ENCODE results near the gene ZCCHC2.

Gene ZCCHC2

DNA sequence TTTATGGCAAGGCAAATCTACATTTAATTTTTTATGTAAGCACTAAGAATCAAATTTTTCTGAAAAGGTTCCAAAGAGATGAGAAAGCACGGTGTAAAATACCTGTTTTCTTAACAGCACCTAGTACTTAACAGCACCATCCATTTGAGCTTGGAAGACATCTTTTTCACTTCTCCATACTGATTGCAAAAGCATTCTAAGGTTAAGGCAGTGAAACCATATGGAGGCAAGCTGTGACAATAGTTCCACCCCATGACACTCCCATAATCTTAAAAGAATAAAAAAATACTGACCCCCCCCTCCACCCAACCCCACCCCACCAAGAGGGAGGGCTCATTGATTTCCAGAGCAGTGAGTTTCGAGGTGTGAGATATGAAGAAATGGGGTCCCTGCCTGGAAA, 60.6 kb downstream of the ZCCHC2 start:
- no peak for DNase-seq

DNA sequence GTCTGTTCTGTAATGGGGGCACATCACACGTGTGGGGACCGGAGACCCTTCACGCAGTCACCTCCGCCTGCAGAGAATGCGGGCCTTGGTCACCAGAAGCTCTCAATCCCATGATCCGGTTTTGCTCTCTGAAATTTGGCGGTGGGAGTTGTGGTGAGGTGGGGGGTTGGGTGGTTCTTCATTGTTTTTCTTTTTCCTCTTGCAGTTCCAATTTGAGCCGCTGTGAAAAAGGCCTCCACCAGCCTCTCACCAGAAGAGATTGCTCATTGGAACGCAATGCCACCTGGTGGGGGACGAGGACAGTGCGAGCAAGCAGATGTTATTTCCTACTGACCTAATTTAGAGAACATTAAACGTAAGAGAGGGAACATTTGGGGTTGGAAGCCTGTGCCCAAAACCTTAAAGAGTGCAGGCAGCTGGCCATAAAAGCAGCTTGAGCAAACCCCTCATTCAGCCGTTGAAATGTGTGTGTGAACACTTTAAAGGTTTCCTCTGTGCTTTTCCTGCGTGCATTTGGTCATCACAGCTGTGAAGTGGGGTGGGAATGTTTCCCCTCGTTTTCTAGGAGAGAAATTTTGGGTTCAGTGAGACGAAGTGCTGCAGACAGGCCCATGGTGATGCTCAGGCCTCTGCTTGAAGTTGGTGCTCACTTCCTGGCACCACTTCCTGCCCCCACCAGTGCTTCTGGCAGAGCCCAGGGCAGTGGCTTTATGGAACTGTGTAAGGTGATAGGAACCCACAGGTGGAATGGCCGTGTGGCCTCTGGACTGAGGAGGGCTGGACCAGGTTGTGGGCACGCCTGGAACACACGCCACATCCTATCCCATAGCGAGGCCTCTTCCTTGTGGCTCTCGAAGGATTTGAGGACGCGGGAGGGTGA, 61.7 kb downstream of the ZCCHC2 start:
- peak; percentile 79 for DNase-seq

DNA sequence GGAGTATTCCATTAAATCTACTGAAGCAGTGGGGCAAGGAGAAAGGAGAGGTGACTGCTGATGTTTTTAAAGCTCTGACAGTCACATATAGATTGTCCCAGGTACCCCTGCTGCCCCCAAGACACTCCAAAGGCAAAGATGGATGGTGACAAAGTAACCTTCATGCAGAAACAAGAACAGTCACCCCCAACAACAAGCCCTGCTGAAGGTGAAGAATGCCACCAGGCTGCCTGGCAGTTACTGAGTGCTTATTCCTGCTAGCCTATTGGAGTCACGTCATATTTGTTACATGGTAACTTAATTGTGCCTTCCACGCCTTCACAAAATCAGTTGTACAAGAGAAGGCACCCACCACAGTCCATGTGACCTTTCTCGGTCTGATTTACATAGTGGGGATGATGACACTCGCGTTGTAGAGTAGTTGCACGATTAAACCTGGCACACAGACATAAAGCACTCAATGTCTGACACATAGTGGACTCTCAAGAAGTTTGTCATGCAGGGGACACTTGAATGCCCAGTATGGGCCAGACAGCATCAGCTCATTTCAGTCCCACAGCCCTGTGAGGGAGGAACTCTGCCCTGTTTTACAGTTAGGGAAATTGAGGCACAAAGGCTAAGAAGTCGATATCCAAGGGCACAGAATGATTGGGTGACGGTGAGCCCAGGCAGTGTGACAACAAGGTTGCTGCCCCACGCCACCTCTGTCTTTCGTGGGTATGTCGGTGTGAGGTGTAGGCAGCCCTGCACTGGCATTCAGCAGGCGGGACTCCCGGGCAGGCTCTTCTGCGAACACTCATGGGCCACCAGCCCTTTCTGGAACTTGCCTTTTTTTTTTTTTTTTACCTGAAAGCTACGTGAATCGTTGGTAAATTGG, 62.7 kb downstream of the ZCCHC2 start:
- no peak for DNase-seq

DNA sequence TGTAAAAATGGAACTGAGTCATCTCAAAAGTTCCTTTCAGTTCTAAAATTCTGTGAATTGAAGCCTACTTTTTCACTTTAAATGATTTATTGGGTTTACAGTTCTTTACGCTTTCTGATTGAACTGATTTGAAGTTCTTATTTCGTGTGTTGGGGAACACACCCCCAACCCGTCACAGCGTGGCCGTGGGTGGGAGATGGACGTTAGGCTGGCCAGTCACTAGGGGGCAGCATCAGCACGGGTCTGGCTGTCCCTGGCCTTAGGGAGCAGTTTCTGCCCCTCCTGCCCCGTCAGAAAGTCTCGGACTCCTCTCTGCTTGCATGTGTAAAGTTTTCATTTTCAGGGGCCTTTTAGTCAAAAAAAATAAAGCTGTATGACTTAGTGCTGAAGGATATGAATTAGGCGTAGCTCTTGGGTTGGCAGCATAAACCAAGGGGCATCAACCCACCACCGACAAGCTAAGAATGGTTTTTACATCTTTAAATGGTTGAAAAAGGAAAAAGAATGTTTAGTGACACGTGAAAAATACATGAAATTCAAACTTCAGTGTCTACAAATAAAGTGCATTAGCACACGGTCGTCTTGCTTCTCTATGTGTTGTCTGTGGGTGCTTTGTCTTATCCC, 63.4 kb downstream of the ZCCHC2 start:
- peak; percentile 55 for DNase-seq

DNA sequence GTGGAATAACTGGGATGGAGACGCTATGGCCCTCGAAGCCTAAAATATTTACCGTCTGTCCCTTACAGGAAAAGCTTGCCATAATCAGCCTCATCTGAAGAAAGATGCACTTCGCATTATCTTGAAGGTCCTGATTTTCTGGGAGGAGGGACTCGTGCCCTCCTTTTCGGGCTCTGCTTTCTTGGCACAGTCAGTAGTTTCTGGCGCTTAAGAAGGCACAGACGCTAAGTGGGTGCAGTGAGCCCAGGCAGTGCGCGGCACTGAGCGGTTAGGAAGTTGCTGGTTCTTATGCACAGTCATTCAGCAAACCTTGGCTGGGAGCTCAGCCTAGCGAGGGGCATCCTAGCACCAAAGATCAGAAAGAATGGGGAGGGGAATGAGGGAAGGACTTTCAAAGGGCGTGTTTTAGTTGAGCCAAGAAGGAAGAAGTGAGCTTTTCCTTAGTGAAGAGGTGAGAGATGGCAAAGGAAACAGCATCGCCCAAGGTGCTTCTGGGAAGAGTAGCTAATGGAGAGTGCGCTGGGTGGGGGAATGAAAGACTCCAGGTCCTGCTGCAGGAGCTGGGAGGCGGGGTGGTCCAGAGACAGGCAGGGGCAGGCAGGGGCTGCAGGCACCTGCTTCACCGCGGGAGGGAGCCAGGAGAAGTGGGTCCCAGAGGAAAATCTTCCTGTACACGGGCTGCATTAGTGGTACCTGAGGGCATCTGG, 64.1 kb downstream of the ZCCHC2 start:
- DNase-seq: no peak

DNA sequence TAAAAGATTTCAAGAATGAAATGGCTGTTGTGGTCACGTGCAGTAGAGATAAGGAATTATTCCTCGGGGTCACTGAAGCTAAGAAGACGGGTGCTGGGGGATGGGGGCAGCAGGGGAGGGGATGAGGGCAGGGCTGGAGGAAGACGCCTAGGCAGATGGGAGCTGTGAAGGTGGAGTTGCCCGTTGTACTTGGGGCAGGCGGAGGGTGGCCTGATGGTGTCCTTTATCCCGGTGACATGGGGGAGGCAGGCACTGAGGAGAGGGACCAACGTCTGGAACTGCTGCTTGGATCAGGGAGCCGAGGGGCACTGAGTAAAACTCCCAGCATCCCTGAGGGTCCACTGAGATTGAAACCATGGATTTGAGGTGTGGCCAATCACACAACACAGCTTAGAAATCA, 64.9 kb downstream of the ZCCHC2 start:
- DNase-seq: no peak

DNA sequence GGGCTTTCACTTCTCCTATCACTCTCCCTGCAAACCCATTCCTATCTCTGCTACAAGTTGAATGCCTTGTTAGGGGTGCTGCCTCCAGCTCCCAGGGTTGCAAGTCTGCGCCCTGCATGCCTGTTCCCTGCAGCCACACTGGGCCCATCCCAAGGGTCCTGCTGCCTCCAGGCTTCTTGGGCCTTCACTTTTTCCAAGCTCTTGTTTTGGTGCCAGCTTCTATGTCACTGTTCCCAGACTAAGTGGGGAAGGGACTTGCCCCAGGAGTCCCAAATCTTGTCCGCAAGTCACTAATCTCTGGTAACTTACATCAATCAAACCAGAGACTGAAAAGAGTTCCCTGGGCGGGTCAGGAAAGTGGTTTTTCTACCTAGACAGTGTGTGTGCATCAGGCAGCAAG, 65.4 kb downstream of the ZCCHC2 start:
- DNase-seq: no peak

DNA sequence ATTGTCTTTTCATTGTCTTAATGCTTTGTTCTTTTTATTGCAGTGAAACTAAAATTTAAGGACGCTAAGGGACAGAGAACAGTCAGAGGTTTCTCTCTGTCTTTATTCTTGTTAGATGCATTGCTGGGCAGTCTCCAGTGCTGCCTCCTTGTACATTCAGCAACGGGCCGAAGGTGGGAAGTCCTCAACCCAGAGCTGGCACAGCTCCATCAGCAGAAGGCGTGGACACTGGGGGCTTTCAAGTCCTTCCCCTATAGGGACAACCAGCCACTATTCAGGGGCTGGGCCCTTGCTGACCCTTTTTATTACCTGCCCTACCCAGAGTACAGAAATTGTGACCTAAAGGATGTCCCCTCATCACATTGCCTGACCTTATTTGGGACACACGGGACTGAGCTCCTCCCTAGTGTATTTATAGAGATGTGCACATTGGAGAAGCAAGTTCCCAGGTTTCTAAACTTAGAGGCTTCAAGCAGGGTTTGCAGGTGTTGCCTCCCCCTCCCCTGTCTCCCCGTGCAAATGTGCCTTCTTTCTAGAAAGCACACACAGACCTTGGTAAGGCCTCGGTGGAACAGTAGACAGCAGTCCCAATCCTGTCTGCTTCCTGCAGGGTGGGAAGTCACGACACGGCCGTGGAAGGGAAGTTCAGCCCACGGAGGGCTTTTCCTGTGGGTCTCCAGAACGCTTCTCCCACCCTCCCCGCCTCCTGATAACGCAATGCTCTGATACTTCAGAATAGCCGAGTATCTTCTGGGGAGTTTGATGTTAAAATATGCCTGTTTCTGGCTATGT, 68.2 kb downstream of the ZCCHC2 start:
- DNase-seq: no peak

DNA sequence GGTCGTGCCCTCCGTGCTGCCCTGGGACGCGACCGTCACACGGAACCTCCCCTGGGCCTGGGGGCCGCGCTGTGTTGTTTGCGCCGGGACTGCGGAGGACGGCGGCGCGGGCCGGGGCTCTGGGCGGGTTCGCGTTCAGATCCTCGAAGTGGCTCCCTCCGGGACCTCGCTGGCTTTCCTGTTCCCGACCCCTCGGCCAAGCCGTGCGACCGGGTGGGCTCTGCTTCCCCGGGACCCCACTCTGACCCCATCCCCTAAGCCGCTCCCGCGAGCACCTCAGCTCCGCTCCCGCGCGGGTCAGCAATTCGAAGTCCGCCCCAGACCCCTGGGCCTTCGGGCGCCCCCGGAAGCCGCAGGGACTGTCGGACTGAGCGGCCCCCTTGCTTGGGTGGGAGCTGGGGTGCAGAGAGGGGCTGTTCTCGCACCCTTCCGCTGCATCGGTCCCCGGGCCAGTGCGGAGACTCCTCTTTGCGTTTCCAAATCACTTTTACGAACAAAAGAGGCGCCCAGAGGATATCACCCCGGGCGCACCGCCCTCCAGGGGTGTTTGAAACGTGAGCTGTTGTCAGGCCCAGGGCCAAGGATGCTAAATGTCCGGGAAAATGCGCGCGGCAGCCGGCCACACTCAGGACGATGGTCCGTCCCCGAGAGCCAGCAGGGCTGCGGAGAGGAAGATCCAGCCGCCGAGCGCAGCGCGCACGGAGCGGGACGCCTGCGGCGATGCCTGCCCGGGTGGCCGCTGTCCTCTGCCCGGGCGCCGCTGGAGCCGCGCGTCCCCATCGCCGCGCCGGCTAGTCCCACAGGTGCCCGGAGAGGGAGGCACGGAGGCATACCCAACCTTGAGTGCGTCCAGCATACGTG, 73.5 kb downstream of the ZCCHC2 start:
- DNase-seq: no peak

DNA sequence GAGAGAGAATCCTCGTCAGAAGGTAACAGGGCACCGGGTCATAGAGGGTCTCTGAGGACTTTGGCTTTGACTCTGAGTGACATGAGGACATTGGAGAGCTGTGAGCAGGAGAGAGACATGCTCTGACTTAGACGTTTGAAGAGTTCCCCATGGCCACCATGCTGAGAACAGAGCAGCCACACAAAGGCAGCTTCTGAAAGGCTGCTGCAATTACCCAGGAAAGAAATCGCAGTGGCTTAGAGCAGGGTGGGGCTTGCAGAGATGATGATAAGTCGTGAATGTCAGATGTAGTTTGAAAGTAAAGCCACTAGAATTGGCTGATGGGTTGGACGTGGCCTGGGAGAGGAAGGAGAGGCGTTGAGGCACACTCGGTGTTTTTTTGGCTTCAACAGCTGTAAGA, 79.0 kb downstream of the ZCCHC2 start:
- DNase-seq: no peak

DNA sequence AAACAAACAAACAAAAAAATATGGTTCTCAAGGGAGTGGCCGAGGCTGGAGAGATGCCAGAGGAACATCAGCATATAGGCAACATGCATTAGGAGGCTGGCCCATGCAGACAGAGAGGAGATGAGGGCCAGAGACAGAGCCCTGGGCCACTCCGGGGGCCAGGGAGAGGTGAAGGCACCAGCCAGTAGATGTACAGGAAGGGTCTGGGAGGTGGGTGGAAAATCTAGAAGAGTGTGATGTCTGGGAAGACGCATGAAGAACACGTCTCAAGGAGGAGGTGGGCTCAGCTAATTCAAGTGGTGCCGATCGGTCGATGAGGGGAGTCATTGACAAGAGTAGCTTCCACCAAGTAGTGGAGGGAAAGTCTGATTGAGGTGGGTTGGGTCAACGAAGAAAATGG, 79.9 kb downstream of the ZCCHC2 start:
- DNase-seq: no peak

DNA sequence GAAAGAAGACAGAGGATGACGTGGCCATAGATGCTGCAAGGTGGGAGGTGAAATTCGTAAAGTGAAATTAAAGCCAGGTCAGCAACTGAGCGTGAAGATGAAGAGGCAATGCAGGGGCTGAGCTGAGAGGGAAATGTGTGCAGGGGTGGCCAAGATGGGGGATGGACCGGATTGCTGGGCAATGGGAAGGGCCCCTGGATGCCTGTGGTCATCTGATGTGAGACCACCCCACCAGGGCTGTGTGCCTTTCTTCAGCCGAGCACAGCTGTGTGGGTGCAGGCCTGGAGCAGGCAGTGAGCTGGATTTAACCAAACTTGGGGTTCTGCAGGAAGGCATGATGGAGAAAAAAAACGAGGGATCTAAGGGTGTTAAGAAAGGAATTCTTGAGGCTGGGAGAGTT, 80.4 kb downstream of the ZCCHC2 start:
- no peak for DNase-seq

DNA sequence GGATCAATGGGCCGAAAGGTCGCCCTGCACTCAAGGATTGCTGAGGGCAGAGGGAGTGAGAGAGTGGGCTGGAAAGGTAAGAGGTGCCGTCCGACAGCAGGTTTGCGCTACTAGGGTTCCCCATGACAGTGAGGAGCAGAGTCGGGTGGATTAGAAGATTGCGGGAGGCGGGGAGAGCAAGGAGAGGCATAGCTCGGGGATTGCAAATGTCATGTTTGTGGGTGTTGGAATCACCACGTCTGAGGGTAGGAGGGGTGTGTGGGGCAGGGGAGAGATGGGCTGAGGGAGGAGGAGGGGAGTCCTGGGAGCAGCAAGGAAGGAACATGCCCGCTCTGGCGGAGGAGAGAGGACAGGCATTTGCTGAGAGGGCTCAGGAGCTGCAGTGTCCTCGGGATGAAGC, 81.2 kb downstream of the ZCCHC2 start:
- DNase-seq: no peak

DNA sequence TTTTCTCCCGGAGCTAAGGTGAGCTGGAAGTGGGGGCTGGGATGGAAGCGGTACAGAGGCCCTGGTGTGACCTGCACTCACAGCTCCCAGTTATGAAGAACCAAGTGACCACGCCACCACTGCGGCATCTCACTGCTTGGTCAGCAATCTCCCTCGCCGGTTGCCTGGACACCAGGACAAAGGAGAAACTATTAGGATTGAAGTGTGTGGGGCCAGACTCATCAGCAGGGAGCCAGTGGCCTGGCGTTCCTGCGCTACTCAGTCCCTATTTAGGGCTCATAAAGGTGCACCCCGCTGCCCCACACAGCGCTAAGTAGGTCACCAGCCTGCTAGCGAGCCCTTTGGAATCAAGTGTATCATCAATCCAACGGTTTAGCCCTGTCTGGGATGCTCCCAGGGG, 82.9 kb downstream of the ZCCHC2 start:
- no peak for DNase-seq

DNA sequence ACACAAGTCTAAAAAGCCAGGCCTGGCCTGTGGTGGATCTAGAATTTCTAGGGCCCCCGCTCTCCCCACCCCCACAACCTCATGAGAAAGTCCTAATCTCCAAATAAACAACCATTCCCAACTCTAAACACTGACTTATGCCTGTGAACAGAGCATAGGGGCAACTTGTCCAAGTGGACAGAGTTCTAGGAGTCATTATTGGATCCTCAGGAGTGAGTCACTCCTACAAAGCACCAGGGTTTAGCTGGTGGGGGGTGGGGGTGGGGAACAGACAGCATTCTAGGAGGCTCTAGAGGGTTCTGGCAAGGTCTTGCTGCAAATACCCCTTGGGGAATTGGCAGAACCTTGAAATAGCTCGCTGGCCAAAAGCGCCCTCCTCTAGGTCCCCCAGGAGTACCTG, 83.3 kb downstream of the ZCCHC2 start:
- no peak for DNase-seq

DNA sequence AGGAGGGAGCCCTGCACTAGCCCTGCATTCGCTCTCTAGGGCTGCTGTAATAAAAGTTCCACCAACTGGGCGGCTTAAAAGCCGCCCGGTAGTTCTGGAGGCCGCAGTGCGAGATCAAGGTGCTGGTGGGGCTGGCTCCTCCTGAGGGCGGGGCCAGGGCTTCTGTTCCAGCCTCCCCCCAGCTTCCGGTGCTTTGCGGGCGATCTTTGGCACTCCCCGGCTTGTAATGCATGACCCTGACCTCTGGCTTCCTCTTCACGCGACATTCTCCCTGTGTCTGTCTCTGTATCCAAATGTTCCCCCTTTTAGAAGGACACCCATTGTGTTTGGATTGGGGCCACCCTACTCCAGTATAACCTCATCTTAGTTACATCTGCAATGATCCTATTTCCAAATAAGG, 84.5 kb downstream of the ZCCHC2 start:
- DNase-seq: no peak

DNA sequence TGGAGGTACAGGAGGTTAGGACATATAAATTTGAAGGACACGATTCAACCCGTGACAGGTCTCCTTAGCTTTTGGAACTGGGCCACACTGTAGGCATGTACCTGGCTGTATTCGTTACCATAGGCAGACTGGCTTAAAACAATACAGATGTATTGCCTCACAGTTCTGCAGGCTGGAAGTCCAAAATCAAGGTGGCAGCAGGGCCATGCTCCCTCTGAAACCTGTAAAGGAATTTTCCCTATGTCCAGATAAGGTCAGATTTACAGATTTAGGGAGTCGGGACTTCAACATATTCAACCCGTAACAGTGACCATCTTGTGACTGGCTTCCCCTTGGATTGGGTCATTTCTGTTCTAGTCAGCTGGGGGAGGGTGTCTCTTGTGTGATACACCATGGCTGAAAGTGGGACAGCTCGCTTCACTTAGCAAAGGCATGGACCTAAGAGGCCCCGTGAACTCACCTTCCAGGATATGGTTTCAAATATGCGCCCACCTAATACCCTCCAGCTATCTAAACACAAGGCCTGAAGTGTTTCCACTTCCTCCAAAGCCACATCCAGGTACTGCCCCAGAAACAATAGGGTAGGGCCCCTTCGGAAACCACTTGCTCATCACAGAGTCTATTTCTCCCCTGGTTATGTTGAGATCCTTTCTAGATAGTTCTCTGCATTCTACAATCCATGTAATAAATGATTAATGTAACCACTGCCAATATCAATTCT, 85.0 kb downstream of the ZCCHC2 start:
- no peak for DNase-seq

DNA sequence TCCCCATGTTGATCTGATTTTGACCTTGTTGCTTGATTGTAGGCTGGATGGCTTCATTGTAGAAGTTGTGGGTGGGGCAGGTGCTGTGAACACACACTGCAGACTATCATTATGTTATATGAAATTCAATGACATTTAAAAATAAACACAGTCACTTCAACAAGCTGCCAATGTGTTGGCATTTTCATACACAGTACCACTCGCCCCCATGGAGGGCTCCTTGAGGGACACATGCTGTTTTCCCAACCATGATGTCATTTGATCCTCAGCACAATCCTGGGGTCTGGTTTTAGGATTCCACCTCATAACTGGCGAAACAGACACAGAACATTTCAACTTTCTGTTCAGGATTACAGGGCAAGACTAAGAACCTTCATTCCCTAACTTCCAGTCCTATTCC, 86.9 kb downstream of the ZCCHC2 start:
- DNase-seq: no peak

DNA sequence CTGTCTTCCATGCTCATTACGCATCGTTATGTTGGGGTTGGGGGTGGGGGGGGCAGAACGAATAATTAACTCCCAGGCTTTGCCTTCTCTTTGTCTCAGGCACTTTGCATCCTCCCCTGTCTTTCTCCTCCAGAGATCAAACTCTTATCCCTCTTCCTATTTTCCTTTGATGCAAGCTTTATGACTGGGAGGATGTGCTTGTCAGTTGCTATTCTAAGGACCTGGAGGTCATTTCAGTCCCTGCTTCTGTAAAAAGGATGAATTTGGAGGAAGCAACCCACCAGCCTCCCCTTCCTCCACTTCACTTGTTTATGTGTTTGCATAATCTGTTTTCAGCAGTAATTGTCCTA, 87.5 kb downstream of the ZCCHC2 start:
- no peak for DNase-seq

DNA sequence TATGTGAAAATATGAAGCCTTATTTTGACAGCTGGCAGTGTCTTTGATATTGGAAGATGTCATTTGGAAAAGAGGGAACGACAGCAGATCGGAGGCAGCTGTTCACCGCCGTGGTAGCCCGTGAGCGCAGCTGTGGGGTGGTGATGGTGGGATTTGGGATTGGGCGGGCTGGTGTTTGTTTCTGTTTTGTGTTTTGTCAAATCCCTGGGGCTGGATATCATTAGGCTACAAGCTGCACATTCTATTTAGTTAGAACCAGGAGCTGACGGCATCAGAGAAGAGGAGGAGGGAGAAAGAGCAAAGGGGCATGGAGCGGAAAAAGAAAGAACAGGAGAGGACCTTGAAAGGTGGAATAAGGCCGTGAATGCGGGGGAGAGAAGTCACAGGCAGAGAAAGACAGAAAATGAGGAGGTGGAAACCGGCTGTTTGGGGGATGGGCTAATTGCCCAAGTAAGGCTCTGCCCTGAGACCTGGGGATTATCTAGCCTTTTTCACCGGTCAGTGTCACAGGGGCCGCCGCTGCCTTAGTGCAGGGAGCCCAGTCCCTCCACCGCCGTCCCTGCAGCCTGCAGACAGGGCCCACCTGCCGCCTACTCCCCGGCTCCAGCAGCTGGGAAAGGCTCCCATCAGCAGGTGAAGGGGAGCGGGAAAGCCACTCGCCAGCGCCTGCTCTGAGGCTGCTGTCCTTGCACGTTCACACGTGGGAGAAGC, 88.0 kb downstream of the ZCCHC2 start:
- no peak for DNase-seq

All from HCEC 1CT (cell line).